SH-SY5Y (cell line): ENCODE measurements around the gene ZNF695.

Experiments
- GATA2 ChIP-seq: IDR thresholded peaks from 2 replicates; pipeline ENCODE4 v1.6.1; 2011; ENCODE audit warnings: mild to moderate bottlenecking, low read depth, low read length
- GATA3 ChIP-seq: IDR thresholded peaks from 2 replicates; pipeline ENCODE4 v1.6.1; 2011; ENCODE audit warnings: low read depth, mild to moderate bottlenecking, low read length, moderate library complexity

DNA sequence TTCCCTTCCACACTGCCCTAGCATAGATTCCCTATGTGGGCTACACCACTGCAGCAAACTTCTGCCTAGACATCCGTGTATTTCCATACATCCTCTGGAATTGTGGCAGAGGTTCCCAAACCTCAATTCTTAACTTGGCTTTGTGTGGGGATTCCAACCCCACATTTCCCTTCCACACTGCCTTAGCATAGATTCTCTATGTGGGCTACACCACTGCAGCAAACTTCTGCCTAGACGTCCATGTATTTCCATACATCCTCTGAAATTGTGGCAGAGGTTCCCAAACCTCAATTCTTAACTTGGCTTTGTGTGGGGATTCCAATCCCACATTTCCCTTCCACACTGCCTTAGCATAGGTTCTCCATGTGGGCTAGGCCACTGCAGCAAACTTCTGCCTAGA is 39.4 kb upstream of the ZNF695 start:
- TF ChIP-seq GATA3 = no peak
- TF ChIP-seq GATA2 = no peak
